ENCODE measurements around the gene TRMT13. TPM values are rescaled to one million over a fixed set of nuclear protein-coding genes. Genes with fewer than 3 reads are reported as not detected.

TRMT13 gene
- total and polyA plus RNA-seq, 9 of the 15 experiments (the other 6 are each of a cell fraction or from before 2014, with no cell fraction given): 18.7 to 33.0 (median 28.9) TPM

GRCh38 chr1:100100202-100100601 is 32.8 kb upstream of the TRMT13 start (continued):
- no peak for TF ChIP-seq ARHGAP35 (IDR thresholded peaks at IDR 0.05; ENCODE audit: partially characterized antibody)
- no peak for TF ChIP-seq NFIX (CRISPR knock-in tag; IDR thresholded peaks at IDR 0.05; ENCODE audit: low read depth)
- no peak for TF ChIP-seq CHD1 (IDR thresholded peaks at IDR 0.05; ENCODE audit: low read length)
- TF ChIP-seq ZNF830 (CRISPR knock-in tag; IDR thresholded peaks at IDR 0.05): no peak
- no peak for TF ChIP-seq MITF (IDR thresholded peaks at IDR 0.05)
- no peak for TF ChIP-seq TCF7L2 (IDR thresholded peaks at IDR 0.05; ENCODE audit: low read depth, low read length)
- TF ChIP-seq ZNF444 (CRISPR knock-in tag; IDR thresholded peaks at IDR 0.05): no peak
- TF ChIP-seq ZNF197 (CRISPR knock-in tag; IDR thresholded peaks at IDR 0.05; ENCODE audit: low read depth): no peak
- no peak for TF ChIP-seq MCM2 (IDR thresholded peaks at IDR 0.05; ENCODE audit: low read depth)
- TF ChIP-seq RNF219 (CRISPR knock-in tag; IDR thresholded peaks at IDR 0.05): no peak
- TF ChIP-seq YY1 (IDR thresholded peaks at IDR 0.05; ENCODE audit: borderline replicate concordance in 1 of 3, control insufficient read depth in 1 of 3, extremely low read depth in 1 of 3, insufficient read depth in 3 of 3, insufficient read length in 1 of 3, insufficient replicate concordance in 2 of 3, low read depth in 1 of 3, low read length in 2 of 3): no peak
- TF ChIP-seq ZFPM2 (CRISPR knock-in tag; IDR thresholded peaks at IDR 0.05): no peak
- TF ChIP-seq DPF2 (IDR thresholded peaks at IDR 0.05): peak; percentile 34; the same call in 1 of the 2 replicates
- peak; percentile 53; the same call in 1 of the 2 replicates for TF ChIP-seq SMARCA4 (IDR thresholded peaks at IDR 0.05)
- no peak for TF ChIP-seq ZC3H11A (IDR thresholded peaks at IDR 0.05; ENCODE audit: low read depth, low read length)
- no peak for TF ChIP-seq SPI1 (IDR thresholded peaks at IDR 0.05; ENCODE audit: borderline replicate concordance, low read depth, low read length)
- TF ChIP-seq KAT7 (CRISPR knock-in tag; IDR thresholded peaks at IDR 0.05; ENCODE audit: borderline replicate concordance): no peak
- TF ChIP-seq ETV6 (IDR thresholded peaks at IDR 0.05; ENCODE audit: borderline replicate concordance in 1 of 2, low read depth in 2 of 2, low read length in 1 of 2): no peak
- no peak for TF ChIP-seq ETV6 (CRISPR knock-in tag; IDR thresholded peaks at IDR 0.05; ENCODE audit: borderline replicate concordance)
- TF ChIP-seq PHB2 (IDR thresholded peaks at IDR 0.05; ENCODE audit: low read depth): no peak
- TF ChIP-seq MYNN (IDR thresholded peaks at IDR 0.05): no peak
- TF ChIP-seq MYNN (CRISPR knock-in tag; IDR thresholded peaks at IDR 0.05): no peak
- no peak for TF ChIP-seq ELF1 (tag; IDR thresholded peaks at IDR 0.05)
- no peak for TF ChIP-seq HEY1 (CRISPR knock-in tag; IDR thresholded peaks at IDR 0.05; ENCODE audit: borderline replicate concordance)
- TF ChIP-seq CHD4 (IDR thresholded peaks at IDR 0.05; ENCODE audit: insufficient read depth, insufficient replicate concordance, low read depth, low read length, poor library complexity, severe bottlenecking): no peak
- TF ChIP-seq GTF2A2 (tag; IDR thresholded peaks at IDR 0.05): no peak
- TF ChIP-seq MTA2 (IDR thresholded peaks at IDR 0.05; ENCODE audit: low read depth): peak; percentile 40; the same call in 1 of the 2 replicates
- TF ChIP-seq RFX7 (CRISPR knock-in tag; IDR thresholded peaks at IDR 0.05): no peak
- TF ChIP-seq CEBPB (tag; IDR thresholded peaks at IDR 0.05): no peak
- TF ChIP-seq ADNP (tag; IDR thresholded peaks at IDR 0.05): no peak

Data from K562 (cell line).